Renal cortex interstitium (tissue), 11 donors: ENCODE results near the gene APOBEC3G. TPM values are rescaled to one million over a fixed set of nuclear protein-coding genes. Genes with fewer than 3 reads are reported as not detected.
"Not testable (repeated sequence)": the region's sequence is repeated elsewhere in the genome, so short reads cannot be mapped to it uniquely, and the experiment has no call there.

ENCODE experiments used
- DNase-seq, 11 donors: peaks; one replicate each; pipeline ENCODE4 v3.0.0-alpha.2; 2013; ENCODE audit warnings: low read depth in 9 of 11, low spot score in 4 of 11; ENCODE audit errors: extremely low read depth in 1 of 11
- polyA plus RNA-seq, 3 donors: library from polyadenylated mRNA; unstranded; fragments of 120-200 nt; gene quantifications; one replicate each; pipeline ENCODE4 v1.2.1, GENCODE V29; 2013; ENCODE audit not compliant: insufficient read length in 3 of 3

Gene APOBEC3G
- polyA plus RNA-seq, 3 donors: 5.5 to 8.8 (median 8.3) TPM

DNA sequence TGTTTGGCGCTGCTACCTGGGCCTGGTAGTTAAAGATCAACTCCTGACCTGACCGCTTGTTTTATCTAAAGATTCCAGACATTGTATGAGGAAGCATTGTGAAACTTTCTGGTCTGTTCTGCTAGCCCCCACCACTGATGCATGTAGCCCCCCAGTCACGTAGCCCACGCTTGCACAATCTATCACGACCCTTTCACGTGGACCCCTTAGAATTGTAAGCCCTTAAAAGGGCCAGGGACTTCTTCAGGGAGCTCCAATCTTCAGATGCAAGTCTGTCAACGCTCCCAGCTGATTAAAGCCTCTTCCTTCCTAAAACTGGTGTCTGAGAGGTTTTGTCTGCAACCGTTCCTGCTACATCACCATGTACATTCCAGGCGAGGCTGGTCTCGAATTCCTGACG is 21.4 kb upstream of the APOBEC3G start:
- DNase-seq: no peak

DNA sequence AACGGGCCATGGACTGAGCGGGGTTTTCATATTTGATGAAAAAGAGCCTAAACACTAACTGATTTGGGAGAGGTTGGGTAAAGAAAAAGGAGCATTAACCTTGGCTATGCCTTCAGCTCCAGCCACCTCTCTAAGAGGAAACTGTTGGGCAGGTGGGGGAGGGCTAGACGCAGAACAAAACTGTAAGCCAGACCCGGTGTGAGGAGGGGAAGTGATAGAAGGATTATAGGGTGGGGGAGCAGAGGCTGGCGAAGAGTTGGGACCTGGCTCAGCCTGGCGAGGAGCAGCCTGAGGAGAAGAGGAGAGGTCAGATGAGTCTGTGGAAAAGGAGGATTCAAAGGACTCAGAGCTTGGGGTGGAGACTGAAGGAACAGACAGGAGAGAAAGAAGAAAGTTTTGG is 15.8 kb upstream of the APOBEC3G start:
- DNase-seq: not testable (repeated sequence)

DNA sequence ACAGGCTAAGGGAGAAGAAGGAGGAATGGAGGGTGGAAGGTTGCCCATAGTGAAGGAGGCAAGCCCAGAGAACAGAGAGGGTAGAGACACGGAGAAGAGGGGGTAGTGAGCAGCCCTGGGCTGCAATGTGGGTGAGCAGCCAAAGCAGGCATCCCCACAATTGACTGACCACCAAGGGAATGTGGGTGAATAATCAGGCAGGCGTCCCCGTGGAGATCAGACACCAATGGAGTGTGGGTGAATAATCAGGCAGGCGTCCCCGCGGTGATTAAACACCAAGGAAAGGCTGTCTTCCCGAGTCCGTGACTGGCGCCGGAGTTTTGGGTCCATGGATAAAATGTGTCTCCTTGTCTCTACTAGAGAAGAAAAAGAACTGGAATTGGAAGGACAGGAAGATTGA is 15.1 kb upstream of the APOBEC3G start:
- DNase-seq: not testable (repeated sequence)

DNA sequence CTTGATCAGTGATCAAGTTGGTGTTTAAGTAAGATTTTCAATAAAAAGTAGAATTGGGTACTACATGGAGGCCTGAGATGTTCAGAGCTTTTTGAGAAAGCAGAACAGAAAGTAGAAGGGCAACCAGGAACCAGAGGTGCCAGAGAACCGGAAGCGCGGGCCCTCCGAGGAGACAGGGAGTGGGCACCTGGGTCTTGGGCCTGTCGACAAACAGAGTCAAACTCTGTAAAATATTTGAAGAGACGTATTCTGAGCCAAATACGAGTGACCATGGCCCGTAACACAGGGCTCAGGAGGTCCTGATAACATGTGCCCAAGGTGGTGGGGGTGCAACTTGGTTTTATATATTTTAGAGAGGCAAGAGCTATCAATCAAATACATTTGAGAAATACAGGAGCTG is 13.2 kb upstream of the APOBEC3G start:
- not testable (repeated sequence) for DNase-seq

DNA sequence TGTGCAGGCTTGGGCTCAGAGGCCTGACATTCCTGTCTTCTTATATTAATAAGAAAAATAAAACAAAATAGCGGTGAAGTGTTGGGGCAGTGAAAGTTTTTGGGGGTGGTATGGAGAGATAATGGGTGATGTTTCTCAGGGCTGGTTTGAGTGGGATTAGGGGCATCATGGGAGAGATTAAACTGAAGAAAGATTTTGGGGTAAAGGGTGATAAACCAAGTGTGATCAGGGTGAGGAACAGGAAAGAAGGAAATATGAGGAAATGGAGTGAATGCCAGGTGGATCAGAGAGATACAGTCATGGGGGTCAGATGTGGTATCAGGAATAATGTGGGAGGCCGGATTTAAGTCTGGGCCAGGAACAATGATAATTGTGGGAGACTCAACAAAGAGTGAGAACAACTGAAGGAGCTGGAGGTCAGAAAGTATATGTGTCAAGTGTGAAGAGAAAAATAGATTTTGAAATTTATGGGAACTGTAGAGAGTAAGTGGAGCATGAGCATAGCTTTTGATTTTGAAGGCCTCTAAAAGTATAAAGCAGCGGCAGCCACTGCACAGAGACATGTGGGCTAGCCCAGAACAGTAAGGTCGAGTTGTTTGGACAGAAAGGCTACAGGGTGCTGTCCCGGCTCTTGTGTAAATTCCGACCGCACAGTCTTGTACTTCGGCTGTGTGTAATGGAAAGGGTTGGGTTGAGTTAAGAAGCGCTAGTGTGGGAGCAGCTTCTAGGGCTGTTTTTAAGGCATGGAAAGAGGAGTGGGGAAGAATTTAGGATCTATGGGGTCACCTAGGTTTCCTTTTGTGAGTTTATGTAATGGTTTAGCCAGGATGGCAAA is 10.4 kb upstream of the APOBEC3G start:
- not testable (repeated sequence) for DNase-seq

DNA sequence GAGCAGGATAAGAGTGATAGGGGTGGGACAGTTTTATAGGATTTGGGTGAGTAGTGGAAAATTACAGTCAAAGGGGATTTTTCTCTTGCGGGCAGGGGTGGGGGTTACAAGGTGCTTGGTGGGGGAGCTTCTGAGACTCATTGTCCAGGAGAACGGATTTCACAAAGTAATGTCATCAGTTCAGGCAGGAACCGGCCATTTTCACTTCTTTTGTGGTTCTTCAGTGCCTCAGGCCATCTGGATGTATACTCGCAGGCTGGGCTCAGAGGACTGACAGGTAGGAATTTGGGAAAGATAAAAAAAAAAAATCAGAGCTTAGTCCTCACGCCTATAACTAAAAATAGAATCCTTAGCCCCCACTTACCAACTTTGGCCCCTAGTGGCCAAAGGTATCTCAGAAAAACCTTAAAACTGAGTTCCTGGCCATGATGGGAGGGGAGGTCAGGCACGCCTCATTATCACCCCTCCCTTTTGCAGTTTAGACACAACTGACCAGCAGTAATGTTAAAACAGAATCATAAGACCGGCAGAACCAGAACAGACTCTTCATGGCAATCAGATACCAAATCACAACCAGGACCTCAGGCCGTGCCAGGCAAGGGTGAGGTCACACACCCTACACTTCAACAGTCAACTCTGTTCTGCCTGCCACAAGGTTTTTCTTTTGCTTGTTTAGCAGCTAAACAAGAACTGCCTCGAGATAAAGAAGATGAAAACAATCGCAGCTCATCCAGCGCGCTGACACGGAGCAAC is 8.9 kb upstream of the APOBEC3G start:
- no peak for DNase-seq

DNA sequence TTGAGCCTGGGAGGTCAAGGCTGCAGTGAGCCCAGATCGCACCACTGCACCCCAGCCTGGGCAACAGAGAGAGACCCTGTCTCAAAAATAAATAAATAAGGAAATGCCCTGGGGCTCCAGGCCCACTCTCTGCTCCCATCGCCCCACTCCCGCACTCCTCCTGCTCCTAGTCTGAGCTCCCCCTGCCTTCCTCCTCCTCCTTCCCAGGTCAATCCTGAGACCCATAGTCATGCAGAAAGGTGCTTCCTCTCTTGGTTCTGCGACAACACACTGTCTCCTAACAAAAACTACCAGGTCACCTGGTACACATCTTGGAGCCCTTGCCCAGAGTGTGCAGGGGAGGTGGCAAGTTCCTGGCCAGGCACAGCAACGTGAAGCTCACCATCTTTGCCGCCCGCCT is 6.9 kb upstream of the APOBEC3G start:
- no peak for DNase-seq

DNA sequence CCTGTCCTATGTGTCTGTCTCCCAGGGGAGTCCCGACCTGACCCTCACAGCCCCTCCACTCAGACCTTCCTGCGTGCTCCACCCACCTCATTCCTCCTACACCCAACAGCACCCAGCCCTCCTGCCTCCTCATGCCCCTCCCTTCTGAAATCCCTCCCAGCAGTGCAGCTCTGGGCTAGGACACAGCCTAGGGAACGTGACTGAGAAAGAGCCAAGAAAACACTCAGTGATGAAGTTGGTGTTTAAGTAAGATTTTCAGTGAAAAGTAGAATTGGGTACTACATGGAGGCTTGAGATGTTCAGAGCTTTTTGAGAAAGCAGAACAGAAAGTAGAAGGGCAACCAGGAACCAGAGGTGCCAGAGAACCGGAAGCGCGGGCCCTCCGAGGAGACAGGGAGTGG is 4.5 kb upstream of the APOBEC3G start:
- DNase-seq: not testable (repeated sequence)

DNA sequence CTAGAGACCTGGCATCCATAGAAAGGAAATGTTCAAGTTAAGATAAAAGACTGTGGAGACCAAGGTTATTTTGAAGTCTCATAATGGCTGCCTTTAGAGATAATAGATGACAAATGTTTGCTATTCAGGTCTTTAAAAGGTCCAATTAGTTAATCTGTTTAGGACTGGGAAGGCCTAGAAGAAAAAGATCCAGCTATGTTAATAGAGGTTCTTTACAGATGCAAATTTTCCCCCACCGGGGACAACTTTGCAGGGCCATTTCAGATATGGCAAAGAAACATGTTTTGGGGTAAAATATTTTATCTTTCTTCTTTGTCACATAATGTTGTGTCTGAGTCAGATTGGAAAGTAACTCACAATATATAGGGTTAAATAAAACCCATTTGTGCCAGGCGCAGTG is 3.1 kb upstream of the APOBEC3G start:
- no peak for DNase-seq

DNA sequence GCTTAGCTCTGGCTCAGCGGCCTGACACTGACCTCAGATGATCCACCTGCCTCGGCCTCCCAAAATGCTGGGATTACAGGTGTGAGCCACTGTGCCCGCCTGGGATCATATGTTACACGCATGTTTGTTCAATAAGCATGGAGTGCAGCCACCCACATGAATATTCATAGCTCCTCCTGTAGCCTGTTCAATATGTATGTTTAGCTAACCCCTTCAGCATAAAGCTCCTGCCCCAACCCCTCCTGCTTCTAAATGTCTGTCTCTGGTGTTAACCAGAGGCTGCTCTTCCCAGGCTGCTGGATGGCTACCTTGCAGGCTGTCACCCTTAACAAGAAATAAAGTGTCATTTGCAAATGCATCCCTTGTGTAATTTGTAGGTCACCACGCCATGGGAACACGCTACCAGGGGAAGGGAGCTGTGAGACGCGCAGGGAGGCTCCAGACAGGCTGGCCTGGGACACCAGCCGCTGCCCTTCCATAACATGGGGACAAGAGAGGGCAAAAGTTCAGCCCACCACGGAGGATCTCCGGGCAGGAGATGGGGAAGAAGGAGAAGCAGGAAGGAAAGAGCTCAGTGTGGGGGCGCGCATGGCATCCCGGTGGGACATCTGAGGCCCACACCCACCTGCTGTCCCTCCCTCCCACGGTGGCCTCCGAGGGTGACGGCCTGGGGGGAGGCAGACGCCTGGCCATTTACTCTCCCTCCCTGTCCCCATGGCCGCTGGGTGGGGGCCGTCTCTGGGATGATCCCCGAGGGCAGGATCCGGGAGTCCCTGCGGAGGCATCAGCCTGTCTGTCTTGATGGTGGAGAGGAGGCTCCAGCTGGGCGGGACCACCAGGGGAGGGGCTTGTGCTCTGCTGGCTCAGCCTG is 685 bp upstream of the APOBEC3G start:
- DNase-seq: not testable (repeated sequence)

DNA sequence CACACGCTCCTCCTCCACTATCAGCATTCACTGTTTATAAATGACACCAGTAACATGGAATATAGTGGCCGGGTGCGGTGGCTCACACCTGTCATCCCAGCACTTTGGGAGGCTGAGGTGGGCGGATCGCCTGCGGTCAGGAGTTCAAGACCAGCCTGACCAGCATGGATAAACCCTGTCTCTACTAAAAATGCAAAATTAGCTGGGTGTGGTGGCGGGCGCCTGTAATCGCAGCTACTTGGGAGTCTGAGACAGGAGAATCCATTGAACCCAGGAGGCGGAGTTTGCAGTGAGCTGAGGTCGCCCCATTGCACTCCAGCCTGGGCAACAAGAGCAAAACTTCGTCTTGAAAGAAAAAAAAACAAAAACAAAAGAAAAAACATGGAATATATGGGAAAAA is 837 bp downstream of the APOBEC3G start:
- not testable (repeated sequence) for DNase-seq

DNA sequence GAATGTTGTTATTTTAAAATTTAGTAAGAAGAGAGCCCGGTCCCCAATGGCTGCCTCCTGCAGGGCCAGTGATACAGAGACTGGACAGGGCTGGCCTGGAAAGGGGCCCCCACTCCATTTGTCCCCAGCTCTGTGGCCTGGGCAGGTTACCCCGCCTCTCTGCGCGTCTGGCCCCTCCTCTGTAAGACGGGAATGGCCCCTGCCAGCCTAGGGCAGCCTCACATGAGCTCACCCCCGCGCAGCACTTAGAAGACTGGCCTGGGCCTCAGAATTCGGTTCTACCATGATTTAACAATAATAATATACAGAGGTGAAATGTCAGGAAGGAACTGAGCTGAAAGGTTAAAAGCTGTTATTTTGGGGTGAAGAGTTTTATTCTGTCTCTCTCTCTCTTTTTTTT is 1.3 kb downstream of the APOBEC3G start:
- DNase-seq: no peak

DNA sequence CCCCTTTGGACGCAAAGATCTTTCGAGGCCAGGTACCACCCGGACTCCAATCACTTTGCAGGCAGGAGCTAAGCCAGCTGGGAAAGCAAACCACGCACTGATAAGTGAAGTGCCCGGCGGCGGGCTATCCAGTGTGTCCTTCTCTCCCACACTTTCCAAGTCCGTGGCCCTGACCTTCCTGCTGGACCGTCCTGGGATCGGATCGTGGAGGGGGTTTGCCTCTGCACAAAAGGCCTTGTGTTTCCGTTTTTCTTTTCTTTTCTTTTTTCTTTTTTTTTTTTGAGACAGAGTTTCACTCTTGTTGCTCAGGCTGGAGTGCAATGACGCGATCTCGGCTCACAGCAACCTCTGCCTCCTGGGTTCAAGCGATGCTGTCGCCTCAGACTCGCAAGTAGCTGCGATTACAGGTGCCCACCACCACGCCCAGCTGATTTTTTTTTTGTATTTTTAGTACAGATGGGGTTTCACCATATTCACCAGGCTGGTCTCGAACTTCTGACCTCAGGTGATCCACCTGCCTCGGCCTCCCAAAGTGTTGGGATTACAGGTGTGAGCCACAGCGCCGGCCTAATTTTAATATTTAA is 2.1 kb downstream of the APOBEC3G start:
- not testable (repeated sequence) for DNase-seq

DNA sequence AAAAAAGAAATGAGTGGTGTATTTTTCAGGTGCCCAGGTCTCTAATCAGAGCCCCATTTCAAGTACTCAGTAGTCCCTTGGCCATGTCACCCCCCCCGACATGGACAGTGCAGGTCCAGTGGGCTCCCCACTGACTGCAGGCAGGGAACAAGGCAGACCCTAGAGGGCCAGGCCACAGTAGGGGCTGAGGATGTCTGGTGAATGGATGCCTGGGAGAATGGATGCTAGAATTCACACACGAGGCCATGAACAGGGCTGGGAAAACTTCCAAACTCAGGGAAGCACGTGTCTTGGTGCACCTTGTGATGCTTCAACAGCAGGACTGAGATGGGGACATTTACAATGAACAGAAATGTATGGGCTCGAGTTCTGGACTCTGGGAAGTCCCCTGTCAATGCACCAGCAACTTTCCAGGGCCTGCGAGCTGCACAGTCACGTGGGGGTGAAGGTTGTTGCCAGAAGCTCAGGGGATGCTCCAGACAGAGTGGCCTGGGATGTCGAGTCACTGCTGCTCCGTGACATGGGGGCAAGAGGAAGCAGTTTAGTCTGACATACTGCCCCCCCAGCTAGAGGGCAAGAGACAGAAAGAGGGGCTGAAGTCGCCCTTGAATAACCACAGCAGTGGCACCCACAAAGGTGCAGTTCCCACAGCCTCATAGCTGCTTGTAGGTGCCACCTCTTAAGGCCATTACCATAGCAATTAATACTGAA is 3.1 kb downstream of the APOBEC3G start:
- no peak for DNase-seq

DNA sequence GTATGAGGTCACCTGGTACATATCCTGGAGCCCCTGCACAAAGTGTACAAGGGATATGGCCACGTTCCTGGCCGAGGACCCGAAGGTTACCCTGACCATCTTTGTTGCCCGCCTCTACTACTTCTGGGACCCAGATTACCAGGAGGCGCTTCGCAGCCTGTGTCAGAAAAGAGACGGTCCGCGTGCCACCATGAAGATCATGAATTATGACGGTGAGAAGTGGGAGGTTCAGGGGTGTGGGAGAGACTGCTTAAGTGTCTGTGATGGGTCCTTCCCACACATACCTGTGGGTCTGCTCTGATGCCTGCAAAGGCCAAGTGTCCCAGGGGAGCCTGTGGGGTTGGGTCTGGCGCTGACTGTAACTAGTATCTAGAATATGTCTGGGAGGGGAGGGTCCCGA is 3.9 kb downstream of the APOBEC3G start:
- DNase-seq: no peak

DNA sequence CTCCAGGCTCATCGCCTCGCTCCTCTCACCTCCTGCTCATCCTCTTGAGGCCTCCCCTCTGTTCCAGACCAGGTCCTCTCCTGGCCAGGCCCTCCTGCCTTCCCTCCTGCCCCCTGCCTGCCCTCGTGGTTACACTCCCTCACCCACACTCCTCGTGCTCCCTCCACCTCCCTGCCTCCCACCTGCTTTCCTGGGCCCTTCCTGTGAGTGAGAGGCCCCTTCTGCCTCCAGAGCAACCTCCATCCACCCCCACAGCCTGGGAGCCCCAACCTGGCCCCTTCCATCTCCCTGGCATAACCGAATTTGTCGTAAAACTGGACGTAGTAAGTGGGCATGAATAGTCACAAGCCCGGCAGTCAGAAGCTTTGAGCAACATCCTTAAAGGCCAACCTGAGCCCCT is 4.5 kb downstream of the APOBEC3G start:
- no peak for DNase-seq

DNA sequence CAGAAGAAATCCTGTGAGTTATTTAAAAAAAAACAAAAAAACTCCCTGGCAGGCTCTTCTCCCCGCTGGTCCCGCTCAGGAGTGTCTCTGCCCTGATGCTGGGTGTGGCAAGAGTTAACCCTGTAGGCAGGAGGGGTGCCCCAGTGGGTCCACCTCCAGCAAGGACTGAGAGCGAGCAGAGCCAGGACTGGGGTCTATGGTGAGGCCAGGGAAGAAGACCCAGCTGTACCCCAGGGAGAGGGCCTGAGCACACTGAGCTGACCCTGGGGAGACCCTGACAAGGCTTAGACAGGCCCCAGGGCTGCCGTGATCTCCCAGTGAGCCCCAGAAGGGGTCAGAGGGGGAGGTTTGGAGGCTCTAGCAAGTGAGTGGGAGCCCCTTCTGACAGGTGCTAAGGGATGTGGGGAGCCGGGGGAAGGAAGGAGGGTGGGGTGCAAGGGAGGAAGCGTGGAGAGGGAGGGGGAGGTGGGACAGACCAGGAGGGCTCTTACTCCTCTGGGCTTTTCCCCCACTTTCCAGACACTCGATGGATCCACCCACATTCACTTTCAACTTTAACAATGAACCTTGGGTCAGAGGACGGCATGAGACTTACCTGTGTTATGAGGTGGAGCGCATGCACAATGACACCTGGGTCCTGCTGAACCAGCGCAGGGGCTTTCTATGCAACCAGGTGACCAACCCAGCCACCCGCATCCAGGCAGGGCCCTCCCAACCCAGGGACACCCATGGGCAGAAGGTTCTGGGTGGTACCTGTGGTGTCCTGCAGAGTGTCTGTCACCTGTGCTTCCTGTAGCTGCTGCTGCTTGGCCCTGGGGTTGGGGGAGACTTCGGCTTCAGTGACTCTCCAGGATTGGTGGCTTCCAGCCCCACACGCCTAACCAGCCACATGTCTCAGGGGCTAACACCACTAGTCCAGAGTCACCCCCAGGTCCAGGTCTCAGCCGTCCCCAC is 6.4 kb downstream of the APOBEC3G start:
- no peak for DNase-seq

DNA sequence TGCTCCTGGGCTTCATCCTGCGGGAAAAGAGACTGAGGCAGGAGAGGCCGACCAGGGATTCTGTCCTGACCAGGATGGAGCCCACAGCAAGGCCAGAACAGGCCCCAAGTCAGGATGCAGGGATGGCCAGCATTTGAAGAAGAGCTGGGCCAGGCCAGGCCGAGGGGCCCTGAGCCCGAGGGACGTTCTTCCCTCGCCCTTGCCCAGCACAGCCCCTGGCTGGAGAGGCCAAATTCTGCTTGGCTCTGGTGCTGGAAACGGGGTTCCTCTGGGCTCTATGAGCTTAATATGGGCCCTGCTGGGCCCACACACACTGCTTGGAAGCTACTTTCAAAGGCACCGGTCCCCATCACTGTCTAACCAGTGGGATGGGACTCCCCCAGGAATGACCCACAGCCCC is 7.6 kb downstream of the APOBEC3G start:
- DNase-seq: no peak
